Germinal center (tissue), 1 donor: ENCODE data around the gene SMG1.

Experiments used
- DNase-seq: peaks from one replicate; pipeline ENCODE4 v3.0.0; 2012; ENCODE audit warnings: mixed read lengths, low spot score

The SMG1 gene

GRCh38 chr16:18846416-18846815, 79.8 kb downstream of the SMG1 start:
- DNase-seq, result no peak

GRCh38 chr16:18842565-18842964, 83.6 kb downstream of the SMG1 start:
- DNase-seq, result no peak

GRCh38 chr16:18841833-18842525, 84.2 kb downstream of the SMG1 start:
- DNase-seq, result no peak

GRCh38 chr16:18839555-18839954, 86.7 kb downstream of the SMG1 start:
- DNase-seq, result no peak

DNA sequence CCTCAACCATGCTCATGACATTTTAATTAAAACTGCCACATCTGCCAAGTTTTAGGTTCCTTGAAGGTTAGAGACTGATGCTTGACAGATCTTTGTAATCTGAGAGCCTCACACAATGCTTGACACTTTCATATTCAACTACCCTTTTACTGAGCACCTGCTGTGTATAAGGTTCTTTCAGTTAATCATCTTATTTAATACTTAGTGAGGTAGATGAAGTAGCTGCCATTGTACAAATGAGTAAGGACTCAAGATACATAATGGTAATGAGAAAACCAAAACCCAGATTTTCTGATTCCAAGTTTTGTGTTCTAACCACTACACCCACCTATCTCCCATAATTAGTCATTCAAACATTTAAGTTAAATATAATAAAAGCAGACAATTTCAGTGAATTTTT, 89.5 kb downstream of the SMG1 start:
- no peak for DNase-seq

DNA sequence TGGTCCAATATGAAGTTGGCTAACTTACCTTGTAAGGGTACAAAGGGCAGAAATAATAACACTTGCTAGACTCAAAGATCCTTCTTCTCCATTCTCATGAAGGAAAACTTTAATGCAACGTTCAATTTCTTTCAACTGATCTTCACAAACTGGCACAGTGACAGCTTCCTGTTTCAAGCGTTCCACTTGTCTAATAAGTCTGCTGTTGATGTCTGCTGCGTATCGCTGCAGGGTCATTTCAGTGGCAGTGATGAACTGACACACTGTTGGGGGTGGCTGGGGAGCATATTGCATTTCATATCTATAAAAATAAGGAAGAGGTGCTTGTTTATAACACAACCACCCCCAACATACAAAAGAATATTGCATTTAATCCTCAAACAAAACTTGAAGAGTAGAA, 91.3 kb downstream of the SMG1 start:
- no peak for DNase-seq

DNA sequence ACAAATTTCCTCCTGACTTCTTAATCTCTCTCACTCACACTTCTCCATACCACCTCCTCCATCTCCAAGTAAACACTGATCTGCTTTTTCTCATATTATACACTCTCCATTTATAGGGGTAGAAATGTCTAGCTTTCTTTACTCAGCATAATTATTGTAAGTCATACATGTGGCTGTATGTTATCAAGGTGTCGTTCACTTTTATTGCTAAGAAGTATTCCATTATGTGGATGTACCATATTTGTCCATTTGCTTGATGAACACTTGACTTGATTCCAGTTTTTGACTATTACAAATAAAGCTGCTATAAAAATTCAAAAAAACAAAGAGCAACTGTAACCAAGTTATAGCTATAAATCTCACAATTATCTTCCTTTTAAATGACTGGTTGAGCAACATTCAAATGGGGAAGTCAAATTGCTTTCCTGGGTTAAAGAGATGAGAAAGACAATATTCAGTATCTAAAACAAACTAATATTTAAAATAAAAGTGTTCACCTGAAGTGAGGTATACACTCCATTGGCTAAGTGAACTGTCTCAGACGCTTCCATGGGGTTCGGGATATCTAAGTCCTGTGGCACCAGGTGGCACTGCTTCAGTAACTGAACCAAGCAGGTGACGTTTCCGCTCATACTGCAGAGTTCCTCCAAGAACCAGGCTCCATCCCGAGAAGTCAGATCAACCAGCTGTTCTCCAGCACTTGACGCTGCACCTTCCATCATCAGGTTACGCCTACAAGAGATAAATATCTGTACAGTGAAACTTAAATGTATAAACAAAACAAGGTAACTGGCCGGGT, 92.3 kb downstream of the SMG1 start:
- DNase-seq, result no peak

- DNase-seq, result no peak
Observed at GRCh38 chr16:18832613-18833012, 93.6 kb downstream of the SMG1 start.

- no peak for DNase-seq
Observed at GRCh38 chr16:18832006-18832405, 94.2 kb downstream of the SMG1 start.

DNA sequence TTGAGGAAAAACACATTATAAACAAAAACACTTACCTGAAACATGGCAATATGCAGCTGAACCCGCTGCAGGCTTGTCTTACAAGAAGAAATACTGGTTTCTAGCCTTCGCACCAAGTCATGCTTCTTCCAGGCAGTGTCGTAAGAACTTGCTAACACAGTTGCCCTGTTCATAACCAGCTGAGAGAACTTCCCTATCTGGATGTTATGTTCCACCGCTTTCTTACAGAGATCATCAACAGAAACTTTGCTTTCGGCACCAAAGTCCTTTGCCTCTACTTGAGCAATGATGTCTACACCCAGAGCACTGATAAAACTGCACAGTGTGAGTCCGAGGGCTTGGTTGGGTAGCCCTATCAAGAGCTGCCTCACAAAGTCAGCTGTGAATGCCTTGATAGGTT, 97.0 kb downstream of the SMG1 start:
- no peak for DNase-seq

GRCh38 chr16:18827890-18828289, 98.3 kb downstream of the SMG1 start:
- DNase-seq, result no peak

DNA sequence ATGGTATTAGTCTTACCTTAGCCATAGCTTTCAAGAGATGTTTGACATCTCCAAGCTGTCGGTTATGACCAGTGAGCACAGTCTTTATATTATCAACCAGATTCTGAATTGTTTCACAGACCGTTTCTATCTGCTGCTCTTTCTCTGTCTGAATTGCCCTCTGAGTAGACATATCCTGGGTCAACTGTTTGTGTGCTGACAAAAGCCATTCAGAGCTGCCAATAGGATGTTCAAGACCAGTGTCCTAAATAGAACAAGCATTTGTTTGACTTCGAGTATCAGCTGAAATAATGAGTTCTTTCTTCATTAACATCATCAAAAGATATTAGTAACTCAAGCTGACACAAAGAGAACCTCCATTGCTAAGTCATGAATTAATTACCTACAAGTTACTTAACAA, 109.9 kb downstream of the SMG1 start:
- no peak for DNase-seq

GRCh38 chr16:18811925-18812324, 114.3 kb downstream of the SMG1 start:
- no peak for DNase-seq

- no peak for DNase-seq
Observed at GRCh38 chr16:18809165-18809564, 117.0 kb downstream of the SMG1 start.

DNA sequence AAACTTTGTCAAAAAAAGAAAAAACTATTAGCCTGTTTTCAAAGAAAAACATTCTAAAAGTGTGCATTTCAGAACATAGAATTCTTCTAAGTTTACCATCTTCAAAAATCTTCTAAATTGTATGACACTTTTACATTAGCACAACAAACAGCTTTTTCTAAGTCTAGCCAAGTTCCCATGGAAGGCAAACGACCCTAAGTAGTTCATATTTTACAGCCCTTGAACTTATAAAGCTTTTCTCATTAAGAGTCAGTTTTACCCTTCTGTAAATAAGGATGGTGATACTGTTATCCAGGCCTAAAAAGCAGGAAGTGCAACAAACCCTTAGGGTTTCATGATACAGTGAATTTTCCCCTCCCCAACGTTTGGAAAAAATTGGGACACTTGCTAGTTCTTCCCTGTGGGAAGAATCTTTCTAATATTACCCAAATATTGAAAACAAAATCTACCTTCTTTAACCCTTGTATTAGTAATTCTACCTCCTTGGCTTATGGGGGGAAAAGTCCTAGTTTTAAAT, 120.9 kb downstream of the SMG1 start:
- no peak for DNase-seq

DNA sequence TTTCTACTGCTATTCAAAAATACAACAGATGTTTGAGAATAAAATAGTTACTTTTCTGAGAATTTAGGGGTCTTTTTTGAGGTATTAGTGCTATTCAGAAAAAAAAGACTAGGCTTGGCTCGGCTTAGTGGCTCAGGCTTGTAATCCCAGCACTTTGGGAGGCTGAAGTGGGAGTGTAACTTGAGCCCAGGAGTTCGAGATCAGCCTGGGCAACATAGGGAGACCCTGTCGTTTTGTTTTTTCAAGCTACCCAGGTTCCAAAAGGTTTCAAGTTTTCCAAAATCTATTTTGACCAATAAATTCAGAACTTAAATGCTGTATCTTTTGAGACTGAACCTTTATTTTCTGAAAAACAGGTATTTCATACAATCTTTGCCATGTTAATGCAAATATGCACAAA, 121.7 kb downstream of the SMG1 start:
- no peak for DNase-seq

- DNase-seq, result no peak
Observed at GRCh38 chr16:18803569-18804462, 122.4 kb downstream of the SMG1 start.

- DNase-seq, result no peak
Observed at GRCh38 chr16:18802767-18803343, 123.4 kb downstream of the SMG1 start.

DNA sequence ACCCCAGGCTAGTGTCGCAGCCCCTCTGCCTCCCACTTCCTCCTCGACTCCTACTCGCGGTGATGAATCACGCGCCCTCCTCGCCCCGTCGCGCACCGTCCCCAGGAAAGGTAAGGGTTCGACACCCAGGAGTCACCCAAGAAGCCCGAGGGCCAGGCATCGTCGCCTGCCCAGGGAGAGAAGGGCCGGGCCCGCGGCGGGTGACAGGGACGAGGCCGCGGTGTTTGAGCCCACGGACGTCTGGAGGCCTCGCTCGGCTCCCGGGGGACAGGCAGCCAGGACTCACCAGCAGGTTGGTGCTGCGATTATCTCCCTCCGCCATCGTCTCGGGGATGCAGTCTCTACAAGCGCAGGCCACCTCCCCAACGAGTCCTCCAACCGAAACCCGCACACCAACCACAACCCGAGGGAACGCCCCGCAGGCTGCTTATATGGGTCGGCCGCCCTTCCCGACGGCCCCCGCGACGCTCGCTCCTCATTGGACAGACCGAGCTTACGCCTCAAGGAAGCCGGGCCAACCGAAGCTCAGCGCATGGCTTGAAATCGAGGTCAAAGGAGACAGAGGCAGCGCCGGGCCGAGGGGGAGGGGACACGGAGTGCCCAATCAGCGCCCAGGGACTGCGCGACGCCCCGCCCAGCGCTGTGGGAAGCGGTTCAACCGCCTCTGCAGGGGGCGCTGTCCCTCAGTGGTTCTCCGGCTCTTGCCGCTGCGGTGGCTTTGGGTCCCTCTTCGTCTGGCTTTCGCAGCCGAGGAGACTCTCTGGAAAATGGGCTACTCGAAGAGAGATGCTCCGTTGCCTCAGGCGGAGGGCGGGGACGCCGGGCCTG, 124.8 kb downstream of the SMG1 start, which contains the start of gene ARL6IP1:
Gene ARL6IP1 (minus strand): TSS at position 405 of the 828 bp plus-strand sequence. CDS start 83 bp downstream, at position 322.
- peak; percentile 99 for DNase-seq

DNA sequence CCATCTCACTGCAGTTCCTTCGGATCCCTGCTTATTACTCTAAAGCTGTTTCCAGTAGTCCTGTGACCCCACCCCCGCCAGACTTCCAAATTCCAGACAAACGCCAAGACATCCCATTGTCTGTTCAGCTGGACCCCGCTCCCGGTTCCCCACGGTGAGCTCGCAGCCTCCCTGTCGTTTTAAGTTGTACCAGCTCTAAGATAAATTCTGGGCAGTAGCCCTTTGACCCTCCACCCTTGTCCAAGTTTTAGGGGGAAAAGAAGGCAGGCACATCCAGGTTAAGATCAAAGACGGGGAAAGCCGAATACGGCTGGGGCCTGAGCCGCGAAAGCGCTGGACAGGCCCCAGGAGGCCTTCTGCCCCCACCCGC, 125.4 kb downstream of the SMG1 start:
- DNase-seq, result peak; percentile 12

GRCh38 chr16:18800293-18800692, 125.9 kb downstream of the SMG1 start:
- no peak for DNase-seq
